ENCODE data around the gene SF3B3.

SF3B3 gene

GRCh38 chr16:70591615-70592014 is 68.0 kb downstream of the SF3B3 start:
- no peak for TF ChIP-seq CTCF (conservative IDR thresholded peaks at IDR 0.05)
- H3K27ac ChIP-seq: no peak overlapping the region

- no peak for TF ChIP-seq CTCF (conservative IDR thresholded peaks at IDR 0.05)
- H3K27ac ChIP-seq: no peak overlapping the region
Measured at GRCh38 chr16:70592106-70592571, 68.5 kb downstream of the SF3B3 start.

- TF ChIP-seq CTCF (conservative IDR thresholded peaks at IDR 0.05): no peak
- H3K27ac ChIP-seq: 0 out of 2 replicates have a peak overlapping the region, but pooled peaks have one; percentile 50
Measured at GRCh38 chr16:70593544-70593943, 69.9 kb downstream of the SF3B3 start.

GRCh38 chr16:70594569-70594968 is 71.0 kb downstream of the SF3B3 start:
- no peak for TF ChIP-seq CTCF (conservative IDR thresholded peaks at IDR 0.05)
- H3K27ac ChIP-seq: peak overlapping the region; percentile 50

GRCh38 chr16:70597135-70597835 is 73.7 kb downstream of the SF3B3 start:
- no peak for TF ChIP-seq CTCF (conservative IDR thresholded peaks at IDR 0.05)
- no peak overlapping the region for H3K27ac ChIP-seq

GRCh38 chr16:70598937-70599503 is 75.4 kb downstream of the SF3B3 start:
- no peak for TF ChIP-seq CTCF (conservative IDR thresholded peaks at IDR 0.05)
- peak overlapping the region; percentile 33 for H3K27ac ChIP-seq

GRCh38 chr16:70600730-70601129 is 77.1 kb downstream of the SF3B3 start:
- H3K27ac ChIP-seq: no peak overlapping the region
- no peak for TF ChIP-seq CTCF (conservative IDR thresholded peaks at IDR 0.05)

Measured in VCaP (cell line).